ENCODE measurements around the gene MKRN3. TPM values are rescaled to one million over a fixed set of nuclear protein-coding genes. Genes with fewer than 3 reads are reported as not detected.

Gene MKRN3
- total RNA-seq (2012; rRNA removed) (under 0.01 and 0.56 TPM in 2 replicates), polyA plus RNA-seq (2012; rRNA removed) (0.09 and 0.17 TPM in 2 replicates), Bru-seq, nascent RNA (percentile 16 among the genes with signal in this experiment), BruChase-seq, experiment 1, labeled RNA remaining after a 6-hour chase (percentile 17 among the genes with signal in this experiment), BruChase-seq, experiment 2, labeled RNA remaining after a 2-hour chase (percentile 17 among the genes with signal in this experiment)
- 0.07 TPM in 1 of 2 replicates, not detected in the other for polyA plus RNA-seq (2012; cell fraction: cytosol; rRNA removed)
- polyA plus RNA-seq (2012; cell fraction: nucleus; rRNA removed; ENCODE audit: low replicate concordance) = 0.12 and 0.28 TPM in 2 replicates
- long read RNA-seq = 0 reads

- WGBS, 2 experiments (ENCODE audit: extremely low coverage in 2 of 2, insufficient read length in 1 of 2) = 82% methylated on average over 15 of the region's 27 CpGs; no CpG with 5 or more reads in 1 of the 2 experiments
- Histone ChIP-seq H3K9ac (ENCODE audit: low read depth, low read length) (no peak within 1 kb of the TSS), H2BK120ac (ENCODE audit: low read depth, low read length) (no peak within 1 kb of the TSS), H2AK9ac (replicated peaks; ENCODE audit: low read depth, low read length, poor library complexity) (no peak within 1 kb of the TSS), H3K9me1 (ENCODE audit: insufficient read depth, low read length) (no peaks in the 10 kb centered on the region), H3K27ac (ENCODE audit: insufficient read depth, low read length) (no peak within 1 kb of the TSS), H2AK5ac (ENCODE audit: low read depth, low read length) (no peak within 1 kb of the TSS), H4K8ac (ENCODE audit: low read depth in 2 of 2, low read length in 2 of 2) (no peak within 1 kb of the TSS), H3K4me2 (ENCODE audit: low read depth, low read length) (no peak within 1 kb of the TSS), H2BK20ac (ENCODE audit: low read depth, low read length) (no peak within 1 kb of the TSS), H3K4me1 (ENCODE audit: control insufficient read depth, insufficient read depth, low read length) (no peaks in the 10 kb centered on the region), H3K4ac (ENCODE audit: low read depth, low read length) (no peak within 1 kb of the TSS), H3K36me3 (ENCODE audit: control insufficient read depth, insufficient read depth, low read length) (no peaks in the 10 kb centered on the region), H3K23ac (ENCODE audit: low read depth, low read length) (no peak within 1 kb of the TSS), H3K4me3 (ENCODE audit: insufficient read depth, low read depth, low read length) (no peak within 1 kb of the TSS), H3K14ac (replicated peaks; ENCODE audit: low read depth, low read length) (no peak within 1 kb of the TSS), H4K5ac (ENCODE audit: low read depth, low read length) (no peak within 1 kb of the TSS), H3K9me3 (ENCODE audit: control insufficient read depth, insufficient read depth, low read length) (peaks cover 15% of the 10 kb centered on the region; the same call in 1 of the 2 replicates), H2BK5ac (ENCODE audit: low read depth, low read length, poor library complexity, severe bottlenecking) (no peak within 1 kb of the TSS), H2BK15ac (ENCODE audit: low read depth, low read length) (no peak within 1 kb of the TSS), H4K91ac (ENCODE audit: insufficient read depth, low read depth, low read length) (no peak within 1 kb of the TSS), H3K27me3 (ENCODE audit: control insufficient read depth, insufficient read depth, low read length) (no peaks in the 10 kb centered on the region), H3K79me1 (ENCODE audit: low read depth in 1 of 2, low read length in 2 of 2) (no peaks in the 10 kb centered on the region), H2AFZ (replicated peaks; ENCODE audit: low read length, poor library complexity) (no peak within 1 kb of the TSS), H4K20me1 (ENCODE audit: insufficient read depth, low read length) (no peaks in the 10 kb centered on the region), H3K18ac (ENCODE audit: low read depth, low read length) (no peak within 1 kb of the TSS), H3K56ac (ENCODE audit: extremely low read depth, insufficient read depth, low read length) (no peak within 1 kb of the TSS)
- dilution Hi-C loops (cut with HindIII; ENCODE audit: low sequenced_read_pairs, unreplicated experiment) (no loop called here), intact Hi-C loops (cut with micrococcal nuclease) (no loop called here), in situ Hi-C loops (cut with MboI; ENCODE audit: low sequenced_read_pairs) (no loop called here)
- TF ChIP-seq RAD21 (IDR thresholded peaks at IDR 0.05; ENCODE audit: low read length) (no peak), MAZ (IDR thresholded peaks at IDR 0.05; ENCODE audit: borderline replicate concordance, low read depth, low read length) (no peak), BHLHE40 (IDR thresholded peaks at IDR 0.05; ENCODE audit: low read depth, low read length) (no peak), MAFK (IDR thresholded peaks at IDR 0.05; ENCODE audit: low read depth, low read length) (no peak), USF2 (IDR thresholded peaks at IDR 0.05; ENCODE audit: low read depth, low read length) (no peak), NFE2L2 (IDR thresholded peaks at IDR 0.05; ENCODE audit: low read depth, low read length) (no peak), CHD1 (IDR thresholded peaks at IDR 0.05; ENCODE audit: low read depth, low read length) (no peak), CTCF (conservative IDR thresholded peaks at IDR 0.05; ENCODE audit: low read depth, low read length) (no peak)
- CTCF ChIA-PET = no interaction called here
- POLR2A ChIA-PET (ENCODE audit: unreplicated experiment) = no interaction called here
- DNase-seq (peak; percentile 7), ATAC-seq (ENCODE audit: low read depth) (no peak)
- BruUV-seq (replicated peaks) = no TSS peak
These were observed at the start of gene MKRN3 for GRCh38 chr15:23565395-23566070. Gene MKRN3, plus strand, starts transcription at chr15:23565674. Its CDS starts 109 bp downstream, at chr15:23565783.
